ENCODE results near the gene CACNA1E.
"Not testable (repeated sequence)": the region's sequence is repeated elsewhere in the genome, so short reads cannot be mapped to it uniquely, and the experiment has no call there.

CACNA1E gene

DNA sequence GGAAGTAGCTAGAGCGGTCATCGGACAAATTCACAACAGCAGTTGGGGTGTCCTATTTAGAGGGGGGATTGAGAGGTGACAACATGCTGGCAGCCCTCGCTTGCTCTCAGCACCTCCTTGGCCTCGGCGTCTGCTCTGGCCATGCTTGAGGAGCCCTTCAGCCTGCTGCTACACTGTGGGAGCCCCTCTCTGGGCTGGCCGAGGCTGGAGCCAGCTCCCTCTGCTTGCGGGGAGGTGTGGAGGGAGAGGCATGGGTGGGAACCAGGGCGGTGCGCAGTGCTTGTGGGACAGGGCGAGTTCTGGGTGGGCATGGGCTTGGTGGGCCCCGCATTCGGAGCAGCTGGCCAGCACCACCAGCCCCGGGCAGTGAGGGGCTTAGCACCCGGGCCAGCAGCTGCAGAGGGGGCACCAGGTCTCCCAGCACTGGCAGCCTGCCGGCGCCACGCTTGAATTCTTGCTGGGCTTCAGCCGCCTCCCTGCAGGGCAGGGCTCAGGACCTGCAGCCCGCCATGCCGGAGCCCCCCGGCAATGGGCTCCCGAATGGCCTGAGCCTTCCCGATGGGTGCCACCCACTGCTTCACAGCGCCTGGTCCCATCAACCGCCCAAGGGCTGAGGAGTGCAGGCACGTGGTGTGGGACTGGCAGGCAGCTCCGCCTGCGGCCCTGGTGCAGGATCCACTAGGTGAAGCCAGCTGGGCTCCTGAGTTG lies 349.0 kb downstream of the CACNA1E start:
- not testable (repeated sequence) for DNase-seq

DNA sequence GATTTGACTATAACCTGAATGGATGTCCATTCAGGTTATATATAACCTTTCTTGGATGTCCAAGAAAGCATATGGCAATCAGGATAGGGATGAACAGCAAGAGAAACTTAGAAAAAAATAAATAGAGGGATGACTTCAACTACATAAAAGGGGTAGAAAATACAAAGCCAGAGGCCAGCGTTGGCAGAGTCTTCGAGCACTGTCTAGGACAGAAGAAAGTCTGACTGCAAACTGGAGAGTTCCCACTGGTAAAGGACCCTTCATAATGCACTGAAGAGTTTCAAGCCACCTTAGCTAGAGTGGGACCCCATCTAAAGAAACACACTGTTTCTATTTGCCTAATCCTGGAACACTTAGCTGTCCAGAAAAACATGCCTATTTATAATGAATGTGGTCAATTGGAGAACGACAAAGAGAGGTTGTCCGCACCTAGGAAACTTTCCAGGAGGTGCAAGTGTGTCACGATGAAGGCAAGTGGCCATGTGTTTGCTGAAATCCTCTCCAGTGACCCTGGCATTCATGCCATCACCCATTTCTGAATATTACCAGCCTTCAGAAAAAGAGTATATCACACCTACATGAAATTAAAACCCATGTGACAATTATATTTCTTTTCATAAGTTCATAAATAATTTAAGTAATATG lies 362.8 kb downstream of the CACNA1E start:
- DNase-seq, result no peak

DNA sequence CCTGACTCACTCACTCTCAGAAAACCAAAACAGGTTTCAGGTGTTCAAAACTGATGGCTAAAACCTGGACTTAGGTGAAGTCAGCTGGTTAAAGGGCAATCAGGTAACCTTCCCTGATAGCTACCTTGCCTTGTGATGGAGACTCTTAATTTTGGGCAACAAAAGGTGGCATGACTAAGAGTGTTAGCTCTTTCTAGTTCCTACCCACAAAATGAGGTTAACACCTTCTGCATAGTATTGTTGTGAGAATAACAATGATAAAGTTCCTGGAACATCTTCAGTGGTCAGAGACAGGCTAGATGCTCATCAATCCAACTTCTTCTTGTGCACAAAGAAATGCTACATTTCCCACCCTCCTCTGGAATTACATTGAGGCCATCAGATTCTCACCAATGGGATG lies 363.4 kb downstream of the CACNA1E start:
- DNase-seq, result no peak

DNA sequence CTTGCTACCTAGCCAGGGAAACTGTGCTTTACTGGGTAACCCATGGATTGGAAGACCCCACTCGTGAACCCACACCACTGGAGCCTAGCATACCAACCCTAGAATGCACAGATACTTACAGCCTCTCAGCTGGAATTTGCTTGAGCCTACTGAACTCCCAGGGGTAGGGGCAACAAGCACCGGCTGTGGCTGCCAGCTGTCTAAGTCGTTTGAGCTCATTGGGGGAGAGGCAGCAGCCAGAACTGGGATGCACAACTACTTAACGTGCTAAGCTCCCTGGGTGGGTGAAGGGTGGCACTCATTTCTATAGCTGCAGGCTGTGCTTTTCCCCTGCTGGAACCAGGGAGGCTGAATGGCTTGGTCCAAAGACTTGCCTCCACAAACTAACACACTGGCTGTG lies 365.8 kb downstream of the CACNA1E start:
- no peak for DNase-seq

DNA sequence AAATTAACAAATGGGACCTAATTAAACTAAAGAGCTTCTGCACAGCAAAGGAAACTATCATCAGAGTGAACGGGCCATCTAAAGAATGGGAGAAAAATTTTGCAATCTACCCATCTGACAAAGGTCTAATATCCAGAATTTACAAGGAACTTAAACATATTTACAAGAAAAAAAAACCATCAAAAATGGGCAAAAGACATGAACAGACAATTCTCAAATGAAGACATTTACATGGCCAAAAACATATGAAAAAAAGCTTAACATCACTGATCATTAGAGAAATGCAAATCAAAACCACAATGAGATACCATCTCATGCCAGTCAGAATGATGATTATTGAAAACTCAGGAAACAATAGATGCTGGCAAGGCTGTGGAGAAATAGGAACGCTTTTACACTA lies 370.9 kb downstream of the CACNA1E start:
- DNase-seq, result not testable (repeated sequence)

DNA sequence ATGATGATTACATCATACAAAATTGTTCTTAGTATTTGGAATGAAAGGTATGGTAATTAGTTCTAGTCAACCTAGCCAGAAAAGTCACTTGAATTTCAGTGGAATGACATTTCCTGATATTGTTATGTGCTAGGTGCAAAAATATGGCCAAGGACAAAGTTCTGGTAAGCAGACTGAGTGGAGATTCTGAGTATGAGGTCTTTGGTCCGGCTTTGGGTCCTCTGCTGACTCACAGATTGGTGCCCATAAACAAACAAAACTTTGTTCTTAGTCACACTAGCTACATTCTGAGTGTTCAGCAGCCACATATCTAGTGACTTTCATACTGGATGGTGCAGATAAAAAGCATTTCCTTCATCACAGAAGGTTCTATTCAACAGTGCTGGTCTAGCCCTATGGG lies 372.1 kb downstream of the CACNA1E start:
- no peak for DNase-seq

Data from NCI-H146 (cell line).